ENCODE data around the gene APOB. TPM values are rescaled to one million over a fixed set of nuclear protein-coding genes. Genes with fewer than 3 reads are reported as not detected.

APOB gene
- total and polyA plus RNA-seq, 2 of the 13 experiments (the other 11 are each of a cell fraction or from before 2014, with no cell fraction given): 1,569 to 2,515 TPM

GRCh38 chr2:21026479-21027282 lies 17.2 kb downstream of the APOB start (continued):
- TF ChIP-seq ZNF512B (CRISPR knock-in tag; IDR thresholded peaks at IDR 0.05; ENCODE audit: borderline replicate concordance) (0 out of 2 replicates have a peak, but pooled peaks have one; percentile 42), RAD51 (IDR thresholded peaks at IDR 0.05; ENCODE audit: borderline replicate concordance) (no peak), AGO1 (IDR thresholded peaks at IDR 0.05; ENCODE audit: low read depth, low read length, poor library complexity, severe bottlenecking) (no peak), NAIF1 (CRISPR knock-in tag; IDR thresholded peaks at IDR 0.05; ENCODE audit: borderline replicate concordance) (peak; percentile 21; the same call in 1 of the 2 replicates), TCF7 (IDR thresholded peaks at IDR 0.05; ENCODE audit: low read depth) (no peak), SNAPC5 (CRISPR knock-in tag; IDR thresholded peaks at IDR 0.05; ENCODE audit: borderline replicate concordance) (0 out of 2 replicates have a peak, but pooled peaks have one; percentile 71), FOXM1 (CRISPR knock-in tag; IDR thresholded peaks at IDR 0.05) (no peak), HHEX (CRISPR knock-in tag; IDR thresholded peaks at IDR 0.05) (no peak), SIN3A (IDR thresholded peaks at IDR 0.05; ENCODE audit: borderline replicate concordance, low read depth, low read length) (0 out of 2 replicates have a peak, but pooled peaks have one; percentile 10), ATF4 (CRISPR knock-in tag; IDR thresholded peaks at IDR 0.05) (peak in 1 of 2 experiments; percentile 23; a peak in 1 of 4 replicates), RBM22 (optimal IDR thresholded peaks at IDR 0.05; ENCODE audit: low read length) (peak; percentile 88), BCLAF1 (IDR thresholded peaks at IDR 0.05) (no peak)
- TF ChIP-seq, protein P1, sequence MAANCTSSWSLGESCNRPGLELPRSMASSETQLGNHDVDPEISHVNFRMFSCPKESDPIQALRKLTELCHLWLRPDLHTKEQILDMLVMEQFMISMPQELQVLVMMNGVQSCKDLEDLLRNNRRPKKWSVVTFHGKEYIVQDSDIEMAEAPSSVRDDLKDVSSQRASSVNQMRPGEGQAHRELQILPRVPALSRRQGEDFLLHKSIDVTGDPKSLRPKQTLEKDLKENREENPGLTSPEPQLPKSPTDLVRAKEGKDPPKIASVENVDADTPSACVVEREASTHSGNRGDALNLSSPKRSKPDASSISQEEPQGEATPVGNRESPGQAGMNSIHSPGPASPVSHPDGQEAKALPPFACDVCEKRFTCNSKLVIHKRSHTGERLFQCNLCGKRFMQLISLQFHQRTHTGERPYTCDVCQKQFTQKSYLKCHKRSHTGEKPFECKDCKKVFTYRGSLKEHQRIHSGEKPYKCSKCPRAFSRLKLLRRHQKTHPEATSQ (CRISPR knock-in tag; IDR thresholded peaks at IDR 0.05; ENCODE audit: borderline replicate concordance): 0 out of 2 replicates have a peak, but pooled peaks have one; percentile 51
- TF ChIP-seq, protein P2, sequence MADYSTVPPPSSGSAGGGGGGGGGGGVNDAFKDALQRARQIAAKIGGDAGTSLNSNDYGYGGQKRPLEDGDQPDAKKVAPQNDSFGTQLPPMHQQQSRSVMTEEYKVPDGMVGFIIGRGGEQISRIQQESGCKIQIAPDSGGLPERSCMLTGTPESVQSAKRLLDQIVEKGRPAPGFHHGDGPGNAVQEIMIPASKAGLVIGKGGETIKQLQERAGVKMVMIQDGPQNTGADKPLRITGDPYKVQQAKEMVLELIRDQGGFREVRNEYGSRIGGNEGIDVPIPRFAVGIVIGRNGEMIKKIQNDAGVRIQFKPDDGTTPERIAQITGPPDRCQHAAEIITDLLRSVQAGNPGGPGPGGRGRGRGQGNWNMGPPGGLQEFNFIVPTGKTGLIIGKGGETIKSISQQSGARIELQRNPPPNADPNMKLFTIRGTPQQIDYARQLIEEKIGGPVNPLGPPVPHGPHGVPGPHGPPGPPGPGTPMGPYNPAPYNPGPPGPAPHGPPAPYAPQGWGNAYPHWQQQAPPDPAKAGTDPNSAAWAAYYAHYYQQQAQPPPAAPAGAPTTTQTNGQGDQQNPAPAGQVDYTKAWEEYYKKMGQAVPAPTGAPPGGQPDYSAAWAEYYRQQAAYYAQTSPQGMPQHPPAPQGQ (CRISPR knock-in tag; IDR thresholded peaks at IDR 0.05; ENCODE audit: borderline replicate concordance): no peak

All from HepG2 (cell line).